ENCODE data around the gene SLC25A34. TPM values are rescaled to one million over a fixed set of nuclear protein-coding genes. Genes with fewer than 3 reads are reported as not detected.
A peak's percentile ranks its signal among the peaks of the same experiment; 100 is the strongest.

SLC25A34 gene
- total and polyA plus RNA-seq, 5 experiments from 2014 or later = 0.09 to 3.5 (median 0.30) TPM

DNA sequence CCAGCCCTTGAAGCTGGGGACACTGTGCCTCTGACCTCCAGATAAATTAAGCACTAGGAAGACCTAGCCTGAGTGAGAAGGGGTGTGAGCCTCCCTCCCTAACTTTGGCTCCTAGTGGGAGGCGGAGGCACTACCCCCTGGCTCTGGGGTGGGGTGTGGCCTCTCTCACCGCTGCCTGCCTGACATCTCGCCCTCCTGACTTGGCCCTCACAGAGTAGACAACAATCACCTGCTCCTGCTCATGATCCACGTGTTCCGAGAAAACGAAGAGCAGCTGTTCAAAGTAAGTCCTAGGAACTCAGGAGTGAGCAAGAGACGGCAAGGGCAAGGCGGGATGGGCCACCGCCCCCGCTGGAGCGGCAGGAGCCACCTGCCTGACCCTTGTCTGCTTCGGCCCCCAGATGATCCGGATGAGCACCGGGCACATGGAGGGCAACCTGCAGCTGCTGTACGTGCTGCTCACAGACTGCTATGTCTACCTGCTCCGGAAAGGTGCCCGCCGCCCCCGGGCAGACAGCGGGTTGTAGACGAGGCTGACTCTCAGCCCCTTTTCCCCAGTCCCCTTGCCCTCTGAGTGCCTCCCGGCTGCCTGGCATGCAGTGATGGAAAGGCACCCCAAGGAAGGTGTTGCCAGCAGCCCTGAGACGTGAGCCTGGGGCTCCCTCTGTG lies 8.1 kb upstream of the SLC25A34 start:
- POLR2A ChIA-PET = no interaction called here
- no peak for ATAC-seq
- H3K36me3 Mint-ChIP-seq = peaks cover 0 to 52% (median 0%) of the 10 kb centered on the region in 3 donors
- H3K27me3 Mint-ChIP-seq = no peaks in the 10 kb centered on the region
- no peak for DNase-seq
- H3K27ac Mint-ChIP-seq = peak overlapping the region in 1 of 10 donors; percentile 40
- H3K4me3 Mint-ChIP-seq = no peak overlapping the region
- no peaks in the 10 kb centered on the region for H3K9me3 Mint-ChIP-seq
- peaks cover 0 to 2% (median 0%) of the 10 kb centered on the region in 4 donors for H3K4me1 Mint-ChIP-seq

DNA sequence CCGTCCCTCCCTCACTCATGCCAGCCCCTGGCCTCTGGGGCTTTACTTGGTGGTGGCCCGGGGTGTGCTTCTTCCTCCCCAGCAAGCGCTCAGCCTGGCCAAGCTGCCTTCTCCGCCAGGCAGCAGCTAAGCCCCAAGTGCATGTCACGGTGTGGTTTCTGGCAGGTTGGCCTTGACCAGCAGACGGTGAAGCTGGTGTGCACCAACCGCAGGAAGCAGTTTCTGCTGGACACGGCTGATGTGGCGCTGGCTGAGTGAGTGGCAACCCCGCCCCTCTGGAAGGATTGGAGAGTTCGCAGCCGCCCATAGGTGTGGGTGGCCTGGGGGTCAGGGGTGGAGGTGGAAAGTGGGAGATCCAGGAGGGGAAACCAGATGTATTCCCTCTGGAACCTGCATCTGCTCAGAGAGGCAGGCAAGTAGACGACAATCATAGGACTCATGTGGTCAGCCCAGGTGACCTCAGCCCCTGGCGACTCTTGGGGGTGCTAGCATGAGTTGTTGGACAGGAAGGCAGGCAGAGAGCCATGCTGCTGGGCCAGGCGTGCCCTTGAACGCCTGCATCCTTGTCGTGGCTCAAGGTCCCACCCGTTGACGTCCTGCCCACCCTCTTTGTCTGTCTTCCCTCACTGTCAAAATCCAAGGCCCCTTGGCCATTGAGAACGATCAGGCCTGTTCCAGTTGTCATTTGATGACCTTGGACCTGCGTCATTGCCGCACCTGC lies 7.0 kb upstream of the SLC25A34 start:
- peaks cover 0 to 2% (median 0%) of the 10 kb centered on the region in 4 donors for H3K4me1 Mint-ChIP-seq
- peaks cover 0 to 54% (median 0%) of the 10 kb centered on the region in 3 donors for H3K36me3 Mint-ChIP-seq
- H3K4me3 Mint-ChIP-seq = no peak overlapping the region
- no peak for DNase-seq
- POLR2A ChIA-PET = no interaction called here
- H3K27me3 Mint-ChIP-seq = no peaks in the 10 kb centered on the region
- ATAC-seq = no peak
- H3K27ac Mint-ChIP-seq = peak overlapping the region in 2 of 10 donors; percentile 62 to 67
- no peaks in the 10 kb centered on the region for H3K9me3 Mint-ChIP-seq

DNA sequence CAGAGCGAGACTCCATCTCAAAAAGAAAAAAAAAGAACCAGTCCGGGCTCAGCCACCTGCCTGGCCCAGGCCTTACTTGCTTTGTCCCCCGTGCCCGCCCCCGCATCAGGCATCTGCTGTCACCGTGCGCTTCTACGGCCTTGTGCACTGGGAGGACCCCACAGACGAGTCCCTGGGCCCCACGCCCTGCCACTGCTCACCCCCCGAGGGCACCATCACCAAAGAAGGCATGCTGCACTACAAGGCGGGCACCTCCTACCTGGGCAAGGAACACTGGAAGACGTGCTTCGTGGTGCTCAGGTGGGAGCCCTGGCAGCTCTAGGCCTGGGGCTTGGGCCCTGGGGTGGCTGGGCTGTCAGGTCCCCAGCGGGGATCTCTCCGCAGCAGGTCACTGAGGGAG lies 5.6 kb upstream of the SLC25A34 start:
- Mint-ChIP-seq H3K27me3 (no peaks in the 10 kb centered on the region), H3K27ac (no peak overlapping the region), H3K36me3 (peaks cover 0 to 55% (median 0%) of the 10 kb centered on the region in 3 donors), H3K4me3 (no peak overlapping the region), H3K4me1 (no peaks in the 10 kb centered on the region), H3K9me3 (no peaks in the 10 kb centered on the region)
- ATAC-seq = no peak
- DNase-seq = no peak
- POLR2A ChIA-PET = no interaction called here

DNA sequence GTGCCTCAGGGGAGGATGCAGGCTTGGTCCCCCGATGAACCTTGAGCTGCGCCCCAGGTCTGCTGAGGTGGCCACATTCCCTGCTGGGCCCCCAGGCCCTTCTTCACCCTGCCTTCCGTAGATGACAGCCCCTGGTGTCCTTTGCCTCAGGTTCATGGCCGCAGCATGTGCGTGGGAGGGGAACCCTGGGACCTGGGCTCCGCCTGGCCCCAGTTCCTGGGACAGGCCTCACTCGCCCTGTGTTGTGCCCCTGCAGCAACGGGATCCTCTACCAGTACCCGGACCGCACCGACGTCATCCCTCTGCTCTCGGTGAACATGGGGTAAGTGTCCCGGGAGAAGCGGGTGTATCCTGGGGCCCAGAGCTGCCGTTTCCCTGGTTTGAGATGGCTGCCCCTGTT lies 5.1 kb upstream of the SLC25A34 start:
- DNase-seq (no peak), ATAC-seq (no peak)
- POLR2A ChIA-PET = no interaction called here
- no peak overlapping the region for H3K4me3 Mint-ChIP-seq
- H3K27ac Mint-ChIP-seq = no peak overlapping the region
- H3K9me3 Mint-ChIP-seq = no peaks in the 10 kb centered on the region
- peaks cover 0 to 53% (median 0%) of the 10 kb centered on the region in 3 donors for H3K36me3 Mint-ChIP-seq
- H3K27me3 Mint-ChIP-seq = no peaks in the 10 kb centered on the region
- no peaks in the 10 kb centered on the region for H3K4me1 Mint-ChIP-seq

DNA sequence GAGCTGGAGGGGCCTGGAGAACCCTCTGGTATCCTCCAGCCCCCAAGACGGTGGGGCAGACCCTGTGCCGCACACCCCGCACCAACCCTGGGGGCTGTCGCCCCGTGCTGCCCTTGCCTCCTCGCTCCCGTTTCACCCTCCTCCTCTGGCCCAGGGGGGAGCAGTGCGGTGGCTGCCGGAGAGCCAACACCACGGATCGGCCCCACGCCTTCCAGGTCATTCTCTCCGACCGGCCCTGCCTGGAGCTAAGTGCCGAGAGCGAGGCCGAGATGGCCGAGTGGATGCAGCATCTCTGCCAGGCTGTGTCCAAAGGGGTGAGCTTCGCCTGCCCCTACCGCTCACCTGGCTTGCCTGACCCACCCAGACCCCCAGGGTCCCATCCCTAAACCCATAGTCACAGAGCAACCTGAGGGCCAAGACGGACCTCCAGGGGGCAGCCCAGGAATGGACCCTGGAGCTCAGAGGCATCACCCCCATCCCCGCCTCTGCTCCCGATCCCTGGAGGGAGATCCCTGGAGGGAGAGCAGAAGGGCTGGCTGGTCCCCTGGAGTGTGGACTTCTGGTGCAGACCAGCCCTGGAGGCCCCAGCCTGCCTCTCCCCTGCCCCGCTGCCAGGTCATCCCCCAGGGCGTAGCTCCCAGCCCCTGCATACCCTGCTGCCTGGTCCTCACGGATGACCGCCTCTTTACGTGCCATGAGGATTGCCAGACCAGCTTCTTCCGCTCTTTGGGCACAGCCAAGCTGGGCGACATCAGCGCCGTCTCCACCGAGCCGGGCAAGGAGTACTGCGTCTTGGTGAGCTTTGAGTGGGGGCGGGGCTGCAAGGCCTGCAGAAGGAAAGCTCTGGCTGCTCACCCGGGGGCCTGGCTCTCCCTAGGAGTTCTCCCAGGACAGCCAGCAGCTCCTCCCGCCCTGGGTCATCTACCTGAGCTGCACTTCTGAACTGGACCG lies 4.0 kb upstream of the SLC25A34 start:
- H3K27me3 Mint-ChIP-seq = no peaks in the 10 kb centered on the region
- POLR2A ChIA-PET = no interaction called here
- no peaks in the 10 kb centered on the region for H3K9me3 Mint-ChIP-seq
- no peak overlapping the region for H3K4me3 Mint-ChIP-seq
- DNase-seq (no peak), ATAC-seq (no peak)
- H3K36me3 Mint-ChIP-seq = peaks cover 0 to 47% (median 0%) of the 10 kb centered on the region in 3 donors
- H3K27ac Mint-ChIP-seq = peak overlapping the region in 4 of 10 donors; percentile 11 to 63 (median 38)
- no peaks in the 10 kb centered on the region for H3K4me1 Mint-ChIP-seq

DNA sequence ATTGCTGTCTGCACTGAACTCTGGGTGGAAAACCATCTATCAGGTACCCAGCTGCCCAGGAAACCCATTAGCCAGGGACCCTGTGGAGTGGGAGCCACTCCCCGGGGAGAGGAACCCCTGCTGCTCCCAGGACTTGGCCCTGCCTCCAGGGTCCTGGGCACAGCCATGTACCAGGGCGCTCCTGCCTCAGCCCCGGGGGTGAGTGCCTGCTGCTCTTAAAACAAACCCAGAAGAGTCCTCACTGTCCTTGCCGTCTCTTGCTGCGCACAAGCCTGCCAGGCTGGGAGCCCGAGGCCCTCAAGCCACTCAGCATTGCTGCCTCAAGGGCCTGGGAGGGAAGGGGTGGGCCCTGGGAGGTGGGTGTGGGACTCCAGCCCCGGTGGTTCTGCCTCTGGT lies 3.4 kb upstream of the SLC25A34 start:
- no peak overlapping the region for H3K4me3 Mint-ChIP-seq
- peak overlapping the region in 1 of 10 donors; percentile 63 for H3K27ac Mint-ChIP-seq
- H3K36me3 Mint-ChIP-seq = peaks cover 0 to 41% (median 0%) of the 10 kb centered on the region in 3 donors
- POLR2A ChIA-PET = no interaction called here
- ATAC-seq (no peak), DNase-seq (no peak)
- no peaks in the 10 kb centered on the region for H3K27me3 Mint-ChIP-seq
- H3K9me3 Mint-ChIP-seq = no peaks in the 10 kb centered on the region
- H3K4me1 Mint-ChIP-seq = peaks cover 0 to under 1% (median 0%) of the 10 kb centered on the region in 4 donors

DNA sequence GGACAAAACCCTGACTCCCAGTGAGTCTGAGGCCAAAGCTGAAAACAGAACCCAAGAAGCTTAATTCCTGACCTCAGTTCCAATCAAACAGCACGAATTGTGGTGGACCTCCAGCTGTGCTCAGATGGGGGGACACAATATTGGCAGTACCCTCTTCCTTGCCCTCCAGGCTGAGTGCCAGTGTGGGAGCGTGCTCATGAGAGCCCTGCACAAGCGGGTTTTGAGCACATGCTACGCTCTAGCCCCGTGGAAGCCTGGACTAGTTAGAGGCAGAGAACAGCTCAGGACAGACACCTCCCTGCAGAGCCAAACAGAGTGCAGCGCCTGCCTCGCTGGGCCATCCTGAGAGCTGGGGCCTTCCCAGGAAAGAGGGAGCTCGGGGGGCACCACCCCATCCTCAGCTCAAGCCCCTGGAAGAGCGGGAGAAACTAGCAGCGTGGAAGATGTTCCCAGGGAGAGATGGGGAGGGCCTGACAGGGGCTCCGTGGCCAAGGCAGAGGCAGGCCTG lies 2.8 kb upstream of the SLC25A34 start:
- Mint-ChIP-seq H3K4me3 (no peak overlapping the region), H3K27ac (peak overlapping the region in 2 of 10 donors; percentile 15 to 63), H3K27me3 (no peaks in the 10 kb centered on the region), H3K36me3 (peaks cover 0 to 36% (median 0%) of the 10 kb centered on the region in 3 donors), H3K4me1 (peaks cover 0 to 3% (median 0%) of the 10 kb centered on the region in 4 donors), H3K9me3 (no peaks in the 10 kb centered on the region)
- ATAC-seq = no peak
- no peak for DNase-seq
- POLR2A ChIA-PET = no interaction called here

DNA sequence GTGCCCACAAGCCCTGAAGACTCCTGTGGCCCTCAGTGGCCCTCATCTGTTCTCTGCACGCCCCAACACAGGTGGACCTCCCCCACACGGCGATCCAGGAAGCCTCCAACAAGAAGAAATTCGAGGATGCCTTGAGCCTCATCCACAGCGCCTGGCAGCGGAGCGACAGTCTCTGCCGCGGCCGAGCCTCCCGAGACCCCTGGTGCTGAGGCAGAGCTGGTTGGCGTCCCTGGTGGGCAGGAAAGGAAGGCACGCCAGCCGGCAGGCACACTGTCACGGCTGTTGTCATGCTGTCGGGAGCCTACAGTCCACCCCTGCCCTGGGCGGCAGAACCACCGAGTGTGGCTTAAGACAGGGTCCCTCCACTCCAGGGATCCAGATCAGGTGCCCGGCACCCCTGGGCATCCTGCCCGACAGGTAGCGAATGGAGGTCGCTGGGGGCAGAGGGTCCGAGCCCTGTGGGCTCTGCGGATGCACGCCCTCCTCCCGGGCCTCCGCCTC lies 2.3 kb upstream of the SLC25A34 start:
- Mint-ChIP-seq H3K27ac (no peak overlapping the region), H3K9me3 (no peaks in the 10 kb centered on the region), H3K4me1 (peaks cover 0 to 3% (median 0%) of the 10 kb centered on the region in 4 donors), H3K4me3 (no peak overlapping the region), H3K27me3 (no peaks in the 10 kb centered on the region), H3K36me3 (peaks cover 0 to 31% (median 0%) of the 10 kb centered on the region in 3 donors)
- POLR2A ChIA-PET = no interaction called here
- no peak for DNase-seq
- no peak for ATAC-seq

DNA sequence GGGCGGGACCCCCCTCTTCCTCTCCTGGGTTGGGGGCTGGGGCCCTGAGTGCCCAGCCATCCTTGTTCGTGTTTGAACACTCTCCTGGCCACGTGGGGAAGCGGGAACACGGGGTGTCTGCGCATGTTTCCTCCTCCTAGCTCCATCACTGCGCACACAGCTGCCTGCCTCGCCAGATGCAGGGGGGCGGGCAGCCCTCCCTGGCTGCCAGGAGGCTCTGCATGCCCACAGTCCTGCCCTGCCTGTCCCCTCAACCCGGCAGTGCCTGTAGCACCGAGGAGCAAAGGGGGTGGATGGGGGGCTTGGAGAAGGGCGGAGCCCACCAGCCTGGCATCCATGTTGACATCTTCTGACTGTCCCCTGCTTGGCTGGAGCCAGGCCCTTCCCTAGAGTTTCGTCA lies 1.8 kb upstream of the SLC25A34 start:
- peaks cover 0 to 26% (median 0%) of the 10 kb centered on the region in 3 donors for H3K36me3 Mint-ChIP-seq
- H3K27me3 Mint-ChIP-seq = no peaks in the 10 kb centered on the region
- no peaks in the 10 kb centered on the region for H3K9me3 Mint-ChIP-seq
- DNase-seq (no peak), ATAC-seq (no peak)
- no peak overlapping the region for H3K4me3 Mint-ChIP-seq
- no peak overlapping the region for H3K27ac Mint-ChIP-seq
- POLR2A ChIA-PET = no interaction called here
- peaks cover 0 to 3% (median 0%) of the 10 kb centered on the region in 4 donors for H3K4me1 Mint-ChIP-seq

DNA sequence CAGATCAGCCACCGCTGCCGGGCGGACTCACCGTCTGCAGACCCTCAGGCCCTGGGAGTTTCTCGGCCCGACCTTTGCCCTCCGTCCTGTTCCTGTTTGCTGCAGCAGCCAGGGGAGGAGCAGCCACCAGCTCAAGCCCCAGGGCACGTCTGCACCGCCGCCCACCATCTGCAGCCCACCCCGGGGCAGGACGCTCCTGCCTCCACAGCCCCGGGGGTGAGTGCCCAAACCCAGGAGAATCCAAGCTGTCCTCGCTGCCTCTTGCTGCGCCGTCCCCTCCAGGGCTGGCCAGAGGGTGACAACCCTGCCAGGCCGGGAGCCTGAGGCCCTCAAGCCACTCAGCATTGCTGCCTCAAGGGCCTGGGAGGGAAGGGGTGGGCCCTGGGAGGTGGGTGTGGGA lies 1.2 kb upstream of the SLC25A34 start:
- peaks cover 0 to 26% (median 0%) of the 10 kb centered on the region in 3 donors for H3K36me3 Mint-ChIP-seq
- H3K27ac Mint-ChIP-seq = peak overlapping the region in 1 of 10 donors; percentile 66
- H3K9me3 Mint-ChIP-seq = no peaks in the 10 kb centered on the region
- no peaks in the 10 kb centered on the region for H3K27me3 Mint-ChIP-seq
- POLR2A ChIA-PET = no interaction called here
- H3K4me1 Mint-ChIP-seq = peaks cover 0 to 3% (median 0%) of the 10 kb centered on the region in 4 donors
- H3K4me3 Mint-ChIP-seq = no peak overlapping the region
- no peak for ATAC-seq
- no peak for DNase-seq

DNA sequence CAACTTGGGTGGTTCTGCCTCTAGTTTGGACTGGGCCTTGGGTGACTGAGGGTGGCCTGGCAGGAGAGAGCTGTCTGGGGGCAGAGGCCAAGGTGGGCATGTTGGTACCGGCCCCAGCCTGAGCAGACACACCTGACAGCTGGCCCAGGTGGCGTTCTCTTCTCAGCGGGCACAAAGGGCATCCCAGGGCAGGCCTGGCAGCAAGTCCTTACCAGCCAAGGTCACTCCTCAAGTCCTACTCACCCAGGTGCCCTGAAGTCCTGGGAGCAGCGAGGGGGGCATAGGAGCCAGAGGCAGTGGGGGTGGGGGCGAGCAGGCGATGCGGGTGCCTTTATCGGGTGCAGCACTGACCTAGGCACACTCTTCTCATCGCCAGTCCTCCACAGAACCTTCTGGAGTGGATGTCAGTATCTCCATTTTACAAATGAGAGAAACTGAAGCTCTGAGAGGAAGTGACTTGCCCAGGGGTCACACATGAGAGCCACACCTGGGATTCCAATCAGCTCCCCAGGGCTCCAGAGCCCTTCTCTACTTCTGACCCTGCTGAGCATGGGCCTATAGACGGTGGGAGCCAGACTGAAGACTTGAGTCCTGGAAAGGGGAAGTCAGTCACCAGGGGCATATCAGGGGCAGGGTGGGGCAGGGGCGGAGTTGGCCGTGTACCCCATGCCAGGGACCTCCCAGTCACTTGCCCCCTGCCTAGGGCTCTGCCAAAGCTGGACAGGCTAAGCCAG lies 587 bp upstream of the SLC25A34 start:
- Mint-ChIP-seq H3K27me3 (no peaks in the 10 kb centered on the region), H3K9me3 (no peaks in the 10 kb centered on the region), H3K4me1 (peaks cover 0 to 3% (median 0%) of the 10 kb centered on the region in 4 donors), H3K27ac (peak overlapping the region in 1 of 10 donors; percentile 67), H3K36me3 (peaks cover 0 to 24% (median 0%) of the 10 kb centered on the region in 3 donors), H3K4me3 (no peak overlapping the region)
- POLR2A ChIA-PET = no interaction called here
- DNase-seq (no peak), ATAC-seq (no peak)

DNA sequence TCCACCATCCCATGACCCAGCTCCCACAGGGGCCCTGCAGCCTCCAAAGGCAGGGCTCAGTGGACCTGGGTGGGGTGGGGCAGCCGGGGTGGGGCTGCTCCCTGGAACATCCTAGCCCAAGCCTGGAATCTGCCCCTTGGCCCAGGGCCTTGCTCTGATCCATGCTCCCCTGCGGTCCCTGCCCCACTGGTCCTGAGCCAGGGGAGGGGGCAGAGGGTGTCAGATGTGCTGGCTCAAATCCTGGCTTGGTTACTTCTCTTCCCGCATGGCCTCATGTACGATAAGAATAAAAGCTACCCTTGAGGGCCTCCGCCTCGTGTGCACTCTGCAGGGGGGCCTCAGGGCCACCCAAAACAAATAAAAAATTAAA lies 819 bp downstream of the SLC25A34 start:
- peaks cover 0 to 23% (median 0%) of the 10 kb centered on the region in 3 donors for H3K36me3 Mint-ChIP-seq
- ATAC-seq (no peak), DNase-seq (no peak)
- POLR2A ChIA-PET = no interaction called here
- no peaks in the 10 kb centered on the region for H3K9me3 Mint-ChIP-seq
- H3K4me3 Mint-ChIP-seq = no peak overlapping the region
- no peaks in the 10 kb centered on the region for H3K27me3 Mint-ChIP-seq
- H3K27ac Mint-ChIP-seq = peak overlapping the region in 2 of 10 donors; percentile 11 to 76
- peaks cover 5 to 7% (median 5%) of the 10 kb centered on the region in 4 donors for H3K4me1 Mint-ChIP-seq
